Sigmoid colon (tissue), 4 donors: ENCODE results near the gene DIPK1A.

Experiments
- CTCF ChIP-seq, 4 experiments: fragments of 450-650 bp in 3 of 4; fragments of 200-600 bp in 1 of 4; IDR thresholded peaks; one replicate each; pipeline ENCODE4 v1.5.1; 2016 to 2019; ENCODE audit warnings: antibody characterized with exemption in 4 of 4, mild to moderate bottlenecking in 3 of 4, moderate library complexity in 2 of 4
- EP300 ChIP-seq, 4 donors: sonication (generic); formaldehyde crosslinking; IDR thresholded peaks; one replicate each; pipeline ENCODE4 v1.6.1; 2017; ENCODE audit warnings: antibody characterized with exemption in 4 of 4
- POLR2AphosphoS5 ChIP-seq, 4 donors: sonication (generic); formaldehyde crosslinking; IDR thresholded peaks; one replicate each; pipeline ENCODE4 v1.6.1; 2017; ENCODE audit warnings: antibody characterized with exemption in 4 of 4

- TF ChIP-seq CTCF (IDR thresholded peaks at IDR 0.05) (no peak), POLR2AphosphoS5 (IDR thresholded peaks at IDR 0.05) (no peak), EP300 (IDR thresholded peaks at IDR 0.05) (no peak)
These were observed 29.6 kb upstream of the DIPK1A start for GRCh38 chr1:92990828-92991227.
